Stomach (tissue), 9 donors: Measurements from ENCODE around the gene SLAMF6. TPM values are rescaled to one million over a fixed set of nuclear protein-coding genes. Genes with fewer than 3 reads are reported as not detected.

Experiments used
- DNase-seq, 2 donors: peaks; one replicate each; pipeline versions ENCODE4 v3.0.0 to v3.0.0-alpha.2; 2013 to 2019
- H3K27ac ChIP-seq, 5 donors: fragments of 200-600 bp in 4 of 5; sonication (generic) in 4 of 5; one replicate each; pipeline ENCODE4 v1.5.1; 2013 to 2019; ENCODE audit warnings: mild to moderate bottlenecking in 1 of 5, moderate library complexity in 1 of 5
- H3K27me3 ChIP-seq, 3 donors: fragments of 200-600 bp; sonication (generic); one replicate each; pipeline ENCODE4 v1.5.1; 2017 to 2019; ENCODE audit warnings: mixed run types in 1 of 3
- H3K36me3 ChIP-seq, 4 donors: fragments of 200-600 bp; sonication (generic); 1 replicate in 3 of 4; 2 replicates in 1 of 4; pipeline ENCODE4 v1.5.1; 2016 to 2019
- H3K4me1 ChIP-seq, 4 donors: fragments of 200-600 bp; sonication (generic); one replicate each; pipeline ENCODE4 v1.5.1; 2016 to 2019
- H3K4me3 ChIP-seq, 4 donors: fragments of 200-600 bp; sonication (generic) in 3 of 4; one replicate each; pipeline ENCODE4 v1.5.1; 2016 to 2019; ENCODE audit warnings: mild to moderate bottlenecking in 1 of 4
- H3K9me3 ChIP-seq, 4 donors: fragments of 200-600 bp; sonication (generic); one replicate each; pipeline ENCODE4 v1.5.1; 2016 to 2019
- EP300 ChIP-seq: sonication (generic); formaldehyde crosslinking; IDR thresholded peaks from one replicate; pipeline ENCODE4 v1.6.1; 2017; ENCODE audit warnings: antibody characterized with exemption
- POLR2A ChIP-seq, 4 donors: fragments of 450-650 bp; IDR thresholded peaks; one replicate each; pipeline ENCODE4 v1.6.1; 2016; ENCODE audit warnings: antibody characterized with exemption in 4 of 4, control low read depth in 2 of 4, mild to moderate bottlenecking in 1 of 4, moderate library complexity in 1 of 4
- POLR2AphosphoS5 ChIP-seq, 3 donors: sonication (generic); formaldehyde crosslinking; IDR thresholded peaks; one replicate each; pipeline ENCODE4 v1.6.1; 2016; ENCODE audit warnings: antibody characterized with exemption in 3 of 3
- WGBS, 5 donors: extraction: QIAGEN DNeasy Blood & Tissue Kit in 3 of 5; methylation state at CpG; one replicate each; pipeline versions ENCODE4 v1.1.5 to v1.1.7; 2013 to 2018; 5-methylcytosine and 5-hydroxymethylcytosine counted together
- intact Hi-C: fragments of 100-400 bp; cut with DNase I; formaldehyde crosslinking; loops from one replicate; pipeline ENCODE4 v1.15.1; 2023; ENCODE audit warnings: low total_unique reads
- polyA plus RNA-seq, 3 donors: library from polyadenylated mRNA; stranded (reverse); fragments of 200-250 nt; gene quantifications; one replicate each; pipeline ENCODE4 v1.2.3, GENCODE V29; 2013
- total RNA-seq, 5 donors: library from RNA; depleted of rRNA; stranded (reverse); fragments of >200 nt; gene quantifications; one replicate each; pipeline versions ENCODE4 v1.1.0 to v1.2.3, GENCODE V29; 2014 to 2016
- TF ChIP-seq, protein P1 (sequence below), 7 experiments: fragments of 450-650 bp in 4 of 7; fragments of 200-600 bp in 3 of 7; sonication (generic) in 3 of 7; IDR thresholded peaks; one replicate each; pipeline ENCODE4 v1.5.1; 2016 to 2019; ENCODE audit warnings: antibody characterized with exemption in 7 of 7, control low read depth in 2 of 7, mild to moderate bottlenecking in 1 of 7
- donor health status: healthy with polysubstance abuse.
- donor health status: Bipolar disorder and iron deficiency.
- donor health status: healthy.

The SLAMF6 gene
- total and polyA plus RNA-seq, 8 donors, result 0.19 to 18.1 (median 1.1) TPM; not detected in 1

- Histone ChIP-seq H3K27me3 (no peaks in the 10 kb centered on the region), H3K36me3 (no peaks in the 10 kb centered on the region), H3K9me3 (no peaks in the 10 kb centered on the region), H3K4me1 (peaks cover 0 to 7% (median 0%) of the 10 kb centered on the region in 4 donors), H3K4me3 (peak overlapping the region in 1 of 4 donors; percentile 1), H3K27ac (peak overlapping the region in 4 of 5 donors; percentile 1 to 73 (median 37))
- WGBS, 5 donors, result 72 to 81% (median 76%) methylated on average over 4 of the region's 4 CpGs
- intact Hi-C loops, result no loop called here
- no peak for DNase-seq
- TF ChIP-seq POLR2A (IDR thresholded peaks at IDR 0.05) (no peak), EP300 (no peak), POLR2AphosphoS5 (IDR thresholded peaks at IDR 0.05) (no peak)
- TF ChIP-seq, protein P1, sequence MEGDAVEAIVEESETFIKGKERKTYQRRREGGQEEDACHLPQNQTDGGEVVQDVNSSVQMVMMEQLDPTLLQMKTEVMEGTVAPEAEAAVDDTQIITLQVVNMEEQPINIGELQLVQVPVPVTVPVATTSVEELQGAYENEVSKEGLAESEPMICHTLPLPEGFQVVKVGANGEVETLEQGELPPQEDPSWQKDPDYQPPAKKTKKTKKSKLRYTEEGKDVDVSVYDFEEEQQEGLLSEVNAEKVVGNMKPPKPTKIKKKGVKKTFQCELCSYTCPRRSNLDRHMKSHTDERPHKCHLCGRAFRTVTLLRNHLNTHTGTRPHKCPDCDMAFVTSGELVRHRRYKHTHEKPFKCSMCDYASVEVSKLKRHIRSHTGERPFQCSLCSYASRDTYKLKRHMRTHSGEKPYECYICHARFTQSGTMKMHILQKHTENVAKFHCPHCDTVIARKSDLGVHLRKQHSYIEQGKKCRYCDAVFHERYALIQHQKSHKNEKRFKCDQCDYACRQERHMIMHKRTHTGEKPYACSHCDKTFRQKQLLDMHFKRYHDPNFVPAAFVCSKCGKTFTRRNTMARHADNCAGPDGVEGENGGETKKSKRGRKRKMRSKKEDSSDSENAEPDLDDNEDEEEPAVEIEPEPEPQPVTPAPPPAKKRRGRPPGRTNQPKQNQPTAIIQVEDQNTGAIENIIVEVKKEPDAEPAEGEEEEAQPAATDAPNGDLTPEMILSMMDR (IDR thresholded peaks at IDR 0.05), result no peak
Observed at GRCh38 chr1:160438317-160438918, 84.6 kb downstream of the SLAMF6 start.

GRCh38 chr1:160437432-160438316, 85.4 kb downstream of the SLAMF6 start:
- Histone ChIP-seq H3K27me3 (no peaks in the 10 kb centered on the region), H3K36me3 (no peaks in the 10 kb centered on the region), H3K9me3 (no peaks in the 10 kb centered on the region), H3K27ac (peak overlapping the region in 4 of 5 donors; percentile 1 to 73 (median 37)), H3K4me1 (peaks cover 0 to 7% (median 0%) of the 10 kb centered on the region in 4 donors), H3K4me3 (peak overlapping the region in 1 of 4 donors; percentile 1)
- DNase-seq, result peak in 1 of 2 donors; percentile 41
- intact Hi-C loops, result no loop called here
- TF ChIP-seq, protein P1 (IDR thresholded peaks at IDR 0.05), result no peak
- TF ChIP-seq POLR2A (IDR thresholded peaks at IDR 0.05) (no peak), EP300 (no peak), POLR2AphosphoS5 (IDR thresholded peaks at IDR 0.05) (no peak)
- WGBS, 5 donors, result 36 to 55% (median 52%) methylated on average over 4 of the region's 4 CpGs

DNA sequence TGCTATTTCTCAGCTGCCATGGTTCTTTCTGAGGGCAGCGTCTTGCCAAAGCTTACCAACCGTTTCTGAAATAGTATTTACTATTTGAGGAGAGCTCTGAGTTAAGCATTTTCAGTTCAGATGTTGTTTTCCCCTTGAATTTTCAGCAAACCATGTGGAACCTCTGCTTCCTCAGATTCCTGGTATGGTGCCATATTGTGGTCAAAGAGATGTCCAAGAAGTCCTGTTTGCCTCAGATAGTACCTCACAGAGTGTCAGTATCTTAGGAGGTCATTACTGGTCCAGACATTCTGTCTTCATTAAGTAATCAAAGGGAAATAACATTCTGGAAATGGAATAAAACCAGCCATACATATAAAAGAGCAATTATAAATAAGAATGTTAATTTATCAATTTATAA, 86.1 kb downstream of the SLAMF6 start:
- intact Hi-C loops, result no loop called here
- Histone ChIP-seq H3K27ac (no peak overlapping the region), H3K4me1 (peaks cover 0 to 7% (median 0%) of the 10 kb centered on the region in 4 donors), H3K36me3 (no peaks in the 10 kb centered on the region), H3K9me3 (no peaks in the 10 kb centered on the region), H3K4me3 (no peak overlapping the region), H3K27me3 (no peaks in the 10 kb centered on the region)
- WGBS, 5 donors, result 60 to 69% (median 67%) methylated on average over 2 of the region's 2 CpGs
- TF ChIP-seq POLR2A (IDR thresholded peaks at IDR 0.05) (no peak), POLR2AphosphoS5 (IDR thresholded peaks at IDR 0.05) (no peak), EP300 (no peak)
- TF ChIP-seq, protein P1 (IDR thresholded peaks at IDR 0.05), result no peak
- DNase-seq, result no peak

Other genes starting within 250 kb of the SLAMF6 start
- gene PEX19, start 238.1 kb downstream of the SLAMF6 start, total RNA-seq, result 100 to 1,000 TPM in 1 of 5 donors, 10 to 100 TPM in 3, 1 to 10 TPM in 1; 9.3 to 117 (median 56.0) TPM
- 10 to 100 TPM; 15.7 to 29.3 (median 25.4) TPM for gene PEX19, start 238.1 kb downstream of the SLAMF6 start, polyA plus RNA-seq
- 100 to 1,000 TPM in 4 of 5 donors, 10 to 100 TPM in 1; 64.8 to 243 (median 124) TPM for gene COPA, start 180.0 kb downstream of the SLAMF6 start, total RNA-seq
- 10 to 100 TPM; 42.4 to 57.0 (median 49.2) TPM for gene COPA, start 180.0 kb downstream of the SLAMF6 start, polyA plus RNA-seq
- 100 to 1,000 TPM in 1 of 5 donors, 10 to 100 TPM in 4; 18.2 to 123 (median 71.0) TPM for gene NCSTN, start 179.9 kb downstream of the SLAMF6 start, total RNA-seq
- 10 to 100 TPM; 14.5 to 37.0 (median 34.6) TPM for gene NCSTN, start 179.9 kb downstream of the SLAMF6 start, polyA plus RNA-seq
- gene NHLH1, start 156.2 kb downstream of the SLAMF6 start, total RNA-seq, result not detected
- under 1 TPM in 1 of 3 donors, not detected in 2; 0.08 TPM for gene NHLH1, start 156.2 kb downstream of the SLAMF6 start, polyA plus RNA-seq
- gene VANGL2, start 122.7 kb downstream of the SLAMF6 start, total RNA-seq, result 1 to 10 TPM in 4 of 5 donors, under 1 TPM in 1; 0.45 to 7.4 (median 4.4) TPM
- 1 to 10 TPM in 2 of 3 donors, under 1 TPM in 1; 0.46 to 4.2 (median 1.5) TPM for gene VANGL2, start 122.7 kb downstream of the SLAMF6 start, polyA plus RNA-seq
- gene CD84, start 56.2 kb upstream of the SLAMF6 start, total RNA-seq, result 1 to 10 TPM; 1.3 to 7.6 (median 2.8) TPM
- under 1 TPM; 0.23 to 0.75 (median 0.46) TPM for gene CD84, start 56.2 kb upstream of the SLAMF6 start, polyA plus RNA-seq
- gene SLAMF1, start 123.8 kb upstream of the SLAMF6 start, total RNA-seq, result 1 to 10 TPM in 2 of 5 donors, not detected in 3; 3.1 to 4.1 TPM
- gene SLAMF1, start 123.8 kb upstream of the SLAMF6 start, polyA plus RNA-seq, result under 1 TPM; 0.12 to 0.92 (median 0.25) TPM
- gene CD48, start 188.6 kb upstream of the SLAMF6 start, total RNA-seq, result 10 to 100 TPM in 1 of 5 donors, 1 to 10 TPM in 1, under 1 TPM in 1, not detected in 2; 0.58 to 11.9 (median 9.2) TPM
- gene CD48, start 188.6 kb upstream of the SLAMF6 start, polyA plus RNA-seq, result 10 to 100 TPM in 1 of 3 donors, 1 to 10 TPM in 2; 6.4 to 23.7 (median 8.4) TPM
- 1 to 10 TPM in 2 of 5 donors, under 1 TPM in 2, not detected in 1; 0.45 to 4.2 (median 1.3) TPM for gene SLAMF7, start 216.0 kb upstream of the SLAMF6 start, total RNA-seq
- gene SLAMF7, start 216.0 kb upstream of the SLAMF6 start, polyA plus RNA-seq, result 1 to 10 TPM; 1.3 to 3.7 (median 2.1) TPM